Epithelial cell of proximal tubule (primary cell): ENCODE data around the gene FANK1. TPM values are rescaled to one million over a fixed set of nuclear protein-coding genes. Genes with fewer than 3 reads are reported as not detected.
A peak's percentile ranks its signal among the peaks of the same experiment; 100 is the strongest.
"Not testable (repeated sequence)": the region's sequence is repeated elsewhere in the genome, so short reads cannot be mapped to it uniquely, and the experiment has no call there.

Experiments
- DNase-seq: peaks from one replicate; pipeline ENCODE4 v3.0.0-alpha.2; 2011; ENCODE audit warnings: low read depth
- H3K4me3 ChIP-seq: 2 replicates; pipeline ENCODE4 v1.5.1; 2011; ENCODE audit warnings: low read depth, mild to moderate bottlenecking, low read length
- total RNA-seq: library from RNA; depleted of rRNA; stranded (reverse); fragments of >200 nt; gene quantifications from 2 replicates; pipeline ENCODE4 v1.2.3, GENCODE V29; 2015
- TF ChIP-seq, protein P1 (sequence below): conservative IDR thresholded peaks from 2 replicates; pipeline ENCODE4 v1.5.1; 2012; ENCODE audit warnings: low read depth, mild to moderate bottlenecking, low read length

FANK1 gene
- total RNA-seq, 1 donor from 2014 or later: 9.2 TPM

DNA sequence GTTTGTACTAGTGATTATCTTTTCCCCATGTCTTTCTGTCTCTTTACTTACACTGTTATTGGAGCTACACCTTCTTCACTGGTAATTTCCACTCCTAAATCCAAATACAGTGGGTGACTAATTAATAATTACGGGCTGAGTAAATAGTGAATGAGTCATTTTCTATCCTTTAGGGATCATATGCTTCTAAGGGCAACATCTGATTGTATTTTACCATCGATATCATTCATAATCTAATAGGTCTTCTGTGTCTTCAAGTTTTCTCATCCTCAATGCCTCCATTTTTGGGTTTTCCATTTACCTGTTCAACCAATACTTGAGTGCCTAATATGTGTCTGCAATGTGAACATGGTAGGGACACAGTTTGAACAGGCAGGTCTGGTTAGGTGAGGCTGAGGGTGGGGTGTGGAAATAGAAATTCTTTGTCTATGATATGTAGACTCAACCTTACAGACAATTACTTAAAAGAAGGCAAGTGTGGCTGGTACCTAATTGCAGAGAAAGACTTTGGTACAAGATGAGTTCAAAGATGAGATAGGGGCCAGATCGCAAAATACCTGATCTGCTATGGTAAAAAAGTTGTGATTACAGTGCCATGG is 9.4 kb upstream of the FANK1 start:
- TF ChIP-seq, protein P1, sequence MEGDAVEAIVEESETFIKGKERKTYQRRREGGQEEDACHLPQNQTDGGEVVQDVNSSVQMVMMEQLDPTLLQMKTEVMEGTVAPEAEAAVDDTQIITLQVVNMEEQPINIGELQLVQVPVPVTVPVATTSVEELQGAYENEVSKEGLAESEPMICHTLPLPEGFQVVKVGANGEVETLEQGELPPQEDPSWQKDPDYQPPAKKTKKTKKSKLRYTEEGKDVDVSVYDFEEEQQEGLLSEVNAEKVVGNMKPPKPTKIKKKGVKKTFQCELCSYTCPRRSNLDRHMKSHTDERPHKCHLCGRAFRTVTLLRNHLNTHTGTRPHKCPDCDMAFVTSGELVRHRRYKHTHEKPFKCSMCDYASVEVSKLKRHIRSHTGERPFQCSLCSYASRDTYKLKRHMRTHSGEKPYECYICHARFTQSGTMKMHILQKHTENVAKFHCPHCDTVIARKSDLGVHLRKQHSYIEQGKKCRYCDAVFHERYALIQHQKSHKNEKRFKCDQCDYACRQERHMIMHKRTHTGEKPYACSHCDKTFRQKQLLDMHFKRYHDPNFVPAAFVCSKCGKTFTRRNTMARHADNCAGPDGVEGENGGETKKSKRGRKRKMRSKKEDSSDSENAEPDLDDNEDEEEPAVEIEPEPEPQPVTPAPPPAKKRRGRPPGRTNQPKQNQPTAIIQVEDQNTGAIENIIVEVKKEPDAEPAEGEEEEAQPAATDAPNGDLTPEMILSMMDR: no peak
- no peak for DNase-seq
- no peak overlapping the region for H3K4me3 ChIP-seq

DNA sequence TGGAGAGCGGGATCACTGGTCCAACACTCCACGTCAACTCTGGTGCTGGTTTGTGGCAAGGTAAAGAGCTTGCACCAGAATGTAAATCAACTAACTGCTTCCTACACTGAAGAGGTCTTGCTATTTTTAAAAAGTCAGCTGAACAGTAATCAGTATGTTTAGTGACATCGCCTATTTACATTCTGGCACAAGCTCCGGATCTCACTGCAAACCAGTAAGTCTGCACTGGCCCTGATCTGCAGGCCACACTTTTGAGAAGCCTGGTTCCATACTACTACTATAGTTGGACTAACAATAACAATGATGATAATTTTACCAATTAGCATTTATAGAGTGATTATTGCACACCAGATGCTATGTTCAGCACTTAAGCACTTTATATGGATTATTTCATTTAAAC is 6.9 kb upstream of the FANK1 start:
- H3K4me3 ChIP-seq, DNase-seq: not testable (repeated sequence)

DNA sequence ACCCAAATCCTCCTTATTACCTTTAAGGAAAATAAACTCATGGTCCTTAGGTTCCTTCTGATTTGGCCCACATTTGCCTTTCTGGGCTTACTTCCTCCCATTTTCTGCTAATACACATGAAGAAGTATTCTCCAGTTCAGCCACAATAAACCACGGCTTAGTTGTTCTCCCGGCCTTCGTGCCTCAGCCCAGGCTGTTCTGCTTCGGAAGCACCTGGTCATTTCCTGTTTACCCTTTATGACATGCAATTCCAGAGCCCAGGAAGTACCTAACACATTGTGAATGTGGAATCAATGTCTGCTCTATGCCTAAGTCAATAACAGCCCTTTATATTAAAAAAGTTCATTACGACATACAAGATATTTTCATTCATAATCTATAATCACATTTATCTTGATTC is 4.0 kb upstream of the FANK1 start:
- DNase-seq: peak; percentile 27
- H3K4me3 ChIP-seq: not testable (repeated sequence)

DNA sequence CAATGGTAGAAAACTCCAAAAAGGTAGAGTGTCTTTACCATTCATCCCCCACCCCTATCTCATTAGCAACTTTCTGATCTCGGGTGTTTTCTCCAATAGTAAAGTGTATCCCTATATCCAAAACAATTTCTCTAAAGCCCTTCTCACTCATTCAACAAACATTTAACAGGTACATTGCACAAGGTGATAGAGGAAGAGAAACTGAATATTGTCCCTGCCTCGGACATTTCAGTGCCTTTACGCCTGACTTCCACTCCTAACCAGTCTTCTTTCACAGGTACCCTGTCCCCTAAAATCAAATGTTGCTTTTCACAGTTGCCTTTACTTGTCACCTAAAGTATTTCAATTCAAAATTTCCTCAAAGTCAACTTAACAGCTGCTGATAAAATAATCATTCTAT is 2.2 kb upstream of the FANK1 start:
- peak overlapping the region; percentile 2 for H3K4me3 ChIP-seq
- not testable (repeated sequence) for DNase-seq

DNA sequence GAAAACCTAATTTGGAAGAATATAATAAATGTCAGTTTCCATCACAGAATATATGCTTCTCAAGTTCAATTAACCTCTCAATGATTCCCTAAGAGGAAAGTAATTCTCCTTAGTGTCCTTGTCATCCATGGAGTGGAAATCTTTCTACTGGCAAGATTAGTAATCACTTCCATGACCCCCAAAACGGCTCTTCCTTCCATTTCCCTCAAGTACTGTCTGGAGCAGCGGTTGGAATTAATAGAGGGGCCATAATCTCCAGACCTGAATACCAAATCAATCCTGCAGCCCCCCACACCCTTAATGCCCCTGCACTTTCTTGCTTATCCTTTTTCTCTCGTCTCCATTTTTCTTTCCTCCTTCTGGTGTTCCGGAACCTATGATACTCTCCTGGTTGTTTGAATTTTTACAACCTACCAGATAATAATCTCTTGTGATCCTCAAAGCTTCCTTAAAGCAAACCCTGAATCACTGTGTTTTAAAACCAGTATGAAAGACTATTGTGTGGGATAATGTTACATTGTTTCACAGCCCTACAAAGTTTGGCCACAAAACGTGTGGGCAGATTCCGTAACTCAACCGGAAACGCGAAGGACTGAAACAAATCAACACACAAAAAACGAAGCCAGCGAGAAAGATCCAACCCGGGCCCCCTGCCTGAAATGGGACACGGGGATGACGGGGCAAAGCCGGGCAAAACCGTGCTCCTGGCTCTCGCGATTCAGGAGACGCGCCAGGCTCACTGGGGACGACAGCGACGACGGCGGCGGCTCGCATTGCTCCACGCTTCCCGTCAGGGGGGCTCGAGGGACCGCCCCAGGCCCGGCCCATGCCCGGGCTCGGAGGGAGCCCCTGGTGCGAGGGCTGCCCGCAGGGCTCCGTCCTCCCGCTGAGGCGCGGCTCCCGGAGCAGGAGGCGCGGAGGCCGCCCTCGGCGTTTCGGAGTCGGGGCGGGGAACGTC is 955 bp upstream of the FANK1 start:
- peak overlapping the region; percentile 86 for H3K4me3 ChIP-seq
- not testable (repeated sequence) for DNase-seq

DNA sequence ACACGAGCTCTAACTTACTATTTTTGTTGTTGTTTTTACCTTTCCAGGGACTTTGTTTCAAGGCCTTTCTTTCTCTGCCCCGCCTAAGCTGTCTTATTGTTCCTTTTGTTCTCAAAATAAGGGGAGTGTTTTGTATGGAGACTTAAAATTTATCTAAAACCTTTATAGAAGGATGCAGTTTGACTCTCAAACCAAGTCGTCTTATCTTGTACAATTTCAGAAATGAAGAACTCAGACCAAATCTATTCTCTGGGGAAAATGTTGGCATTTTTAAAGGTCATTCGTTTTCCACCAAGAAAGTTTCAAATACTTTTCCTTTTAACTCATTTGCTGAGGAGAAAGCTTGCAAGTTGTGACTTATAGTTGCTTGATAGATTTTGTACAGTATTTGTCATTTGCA is 953 bp downstream of the FANK1 start:
- DNase-seq: not testable (repeated sequence)
- peak overlapping the region; percentile 86 for H3K4me3 ChIP-seq

DNA sequence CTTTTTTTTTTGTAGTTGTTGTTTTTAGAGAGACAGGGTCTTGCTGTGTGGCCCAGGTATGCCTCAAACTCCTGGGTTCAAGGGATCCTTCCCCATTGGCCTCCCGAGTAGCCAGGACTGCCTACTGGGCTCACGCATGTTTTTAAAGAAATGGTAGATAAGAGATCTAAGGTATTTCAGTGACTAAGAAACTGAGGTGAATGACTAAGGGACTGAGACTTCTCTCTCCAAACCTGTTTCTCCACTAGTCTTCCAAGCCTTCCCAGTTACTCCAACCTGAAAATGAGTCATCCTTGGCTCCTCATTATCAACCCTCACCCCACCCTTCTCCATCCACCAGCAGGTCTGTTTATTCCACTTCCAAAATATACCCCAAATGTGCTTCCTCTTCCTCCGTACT is 4.6 kb downstream of the FANK1 start:
- DNase-seq, H3K4me3 ChIP-seq: not testable (repeated sequence)

DNA sequence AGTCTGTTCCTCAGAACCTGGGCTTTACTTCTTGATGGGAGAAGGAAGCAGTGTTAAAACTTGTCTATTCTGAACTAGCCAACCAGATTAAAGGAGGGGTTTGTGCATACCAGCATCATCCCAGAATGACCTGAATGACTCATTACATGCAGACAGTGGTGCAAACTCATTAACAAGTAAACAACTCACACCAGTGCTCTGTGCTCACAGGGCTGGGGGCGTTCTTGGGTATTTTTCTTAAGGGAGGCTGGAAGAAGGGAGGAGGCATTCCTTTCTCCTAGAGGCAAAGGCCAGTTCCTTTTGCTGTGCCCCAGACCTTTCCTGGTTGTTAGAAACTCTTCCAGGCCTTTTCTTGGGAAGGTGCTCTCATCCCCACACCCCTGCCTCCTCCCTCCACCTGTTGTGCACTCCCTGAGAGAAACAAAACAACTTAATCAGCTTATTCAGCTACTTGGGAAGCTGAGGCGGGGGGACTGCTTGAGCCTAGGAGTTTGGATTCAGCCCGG is 6.8 kb downstream of the FANK1 start:
- H3K4me3 ChIP-seq: not testable (repeated sequence)
- peak; percentile 31 for DNase-seq

DNA sequence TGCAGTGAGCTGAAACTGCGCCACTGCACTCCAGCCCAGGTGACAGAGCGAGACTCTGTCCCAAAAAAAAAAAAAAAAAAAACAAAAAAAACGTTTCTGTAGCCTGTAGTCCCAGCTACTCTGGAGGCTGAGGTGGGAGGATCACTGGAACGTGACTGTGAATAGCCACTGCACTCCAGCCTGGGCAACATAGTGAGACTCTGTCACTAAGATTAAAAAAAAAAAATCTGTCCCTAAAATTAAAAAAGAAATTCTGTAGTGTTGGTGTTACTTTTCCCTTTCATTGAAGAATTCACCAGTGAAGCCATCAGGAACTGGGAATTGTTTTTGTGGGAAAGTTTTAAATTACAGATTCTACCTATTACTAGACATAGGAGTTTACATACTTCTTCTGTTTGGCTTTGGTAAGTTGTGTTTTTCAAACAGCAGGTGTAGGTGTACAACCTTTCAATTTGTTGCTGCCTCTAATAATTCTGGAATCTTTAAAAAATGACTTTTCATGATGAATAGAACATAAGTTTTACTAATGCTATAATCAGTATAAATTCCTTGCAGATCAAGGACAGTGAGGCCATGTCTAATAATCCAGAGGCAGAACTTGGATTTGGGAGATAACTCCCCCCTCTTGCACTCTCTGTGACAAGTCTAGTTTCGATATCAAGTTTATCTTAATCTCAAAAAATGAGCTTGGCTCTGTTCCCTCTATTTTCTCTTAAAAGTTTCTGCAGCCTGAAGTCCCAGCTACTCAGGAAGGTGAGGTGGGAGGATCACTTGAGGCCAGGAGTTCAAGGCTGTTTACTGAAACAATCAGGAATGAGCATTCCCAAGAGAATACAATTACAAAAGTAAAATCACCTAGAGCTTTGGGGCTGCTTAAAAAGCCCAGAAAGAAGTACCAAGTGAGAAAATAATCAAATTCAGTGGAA is 9.0 kb downstream of the FANK1 start:
- not testable (repeated sequence) for DNase-seq, H3K4me3 ChIP-seq

DNA sequence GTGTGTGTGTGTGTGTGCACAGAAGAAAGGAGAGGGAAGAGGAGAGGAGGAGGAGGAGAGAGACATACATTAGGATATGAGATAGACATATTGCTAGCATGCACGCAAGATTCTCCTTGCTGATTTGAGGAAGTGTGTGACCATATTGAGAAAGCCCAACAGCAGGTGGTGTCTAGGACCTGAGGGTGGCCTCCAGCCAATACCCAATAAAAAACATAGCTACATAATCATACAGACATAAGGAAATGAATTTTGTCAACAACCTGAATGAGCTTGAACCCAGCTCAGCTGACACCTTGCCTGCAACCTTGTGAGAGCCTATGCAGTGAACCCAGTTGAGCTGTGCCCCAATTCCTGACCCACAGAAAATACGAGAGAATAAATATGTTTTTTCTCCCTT is 11.2 kb downstream of the FANK1 start:
- not testable (repeated sequence) for DNase-seq

DNA sequence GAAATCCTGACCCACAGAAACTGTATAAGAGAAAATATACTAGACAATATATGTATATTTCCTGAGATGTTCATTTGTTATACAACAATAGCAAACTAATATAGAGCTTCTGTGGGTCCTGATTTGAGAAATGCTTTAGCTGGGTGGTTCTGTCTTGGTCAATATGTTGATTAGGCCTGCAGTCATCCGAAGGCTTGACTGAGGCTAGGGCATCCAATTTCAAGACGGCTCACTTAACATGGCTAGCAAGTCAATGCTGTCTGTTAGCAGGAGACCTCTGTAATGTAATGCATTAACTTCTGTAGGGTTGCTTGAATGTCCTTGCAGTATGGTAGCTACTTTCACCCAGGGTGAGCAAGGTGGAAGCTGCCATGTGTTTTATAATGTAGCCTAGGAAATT is 12.4 kb downstream of the FANK1 start:
- DNase-seq, H3K4me3 ChIP-seq: not testable (repeated sequence)

More for the DNA sequence above, 11.2 kb downstream of the FANK1 start:
- H3K4me3 ChIP-seq: not testable (repeated sequence)

DNA sequence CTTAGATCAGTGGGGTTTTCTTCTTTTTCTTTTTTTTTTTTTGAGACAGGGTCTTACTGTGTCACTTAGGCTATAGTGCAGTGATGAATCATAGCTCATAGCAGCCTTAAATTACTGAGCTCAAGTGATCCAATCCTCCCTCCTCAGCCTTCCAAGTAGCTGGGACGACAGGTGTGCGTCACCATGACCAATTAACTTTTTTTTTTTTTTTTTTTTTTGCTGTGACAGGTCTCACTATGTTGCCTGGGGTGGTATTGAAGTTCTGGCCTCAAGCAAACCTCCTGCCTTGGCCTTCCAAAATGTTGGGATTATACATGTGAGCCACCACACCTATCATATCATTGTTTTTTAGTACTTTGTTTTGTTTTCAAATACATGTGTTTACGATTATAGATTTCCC is 13.1 kb downstream of the FANK1 start:
- H3K4me3 ChIP-seq, DNase-seq: not testable (repeated sequence)
